BE2C (cell line): Measurements from ENCODE around the gene OR4F15.

ENCODE experiments used
- DNase-seq: peaks from one replicate; pipeline ENCODE4 v3.0.0-alpha.2; 2020
- H3K27me3 ChIP-seq: fragments of 250-450 bp; sonication (Bioruptor Pico); 2 replicates; pipeline ENCODE4 v1.5.1; 2020; ENCODE audit warnings: mild to moderate bottlenecking
- H3K36me3 ChIP-seq: fragments of 250-450 bp; sonication (Bioruptor Pico); 2 replicates; pipeline ENCODE4 v1.5.1; 2020; ENCODE audit warnings: mild to moderate bottlenecking
- H3K4me1 ChIP-seq: fragments of 250-450 bp; sonication (Bioruptor Pico); 2 replicates; pipeline ENCODE4 v1.5.1; 2020
- H3K4me3 ChIP-seq: 2 replicates; pipeline ENCODE4 v1.5.1; 2011; ENCODE audit warnings: low read depth, low read length
- H3K9me3 ChIP-seq: fragments of 250-450 bp; sonication (Bioruptor Pico); 2 replicates; pipeline ENCODE4 v1.5.1; 2020
- TF ChIP-seq, protein P1 (sequence below): IDR thresholded peaks from 2 replicates; pipeline ENCODE4 v1.5.1; 2012; ENCODE audit warnings: mild to moderate bottlenecking, low read depth, low read length

The OR4F15 gene

DNA sequence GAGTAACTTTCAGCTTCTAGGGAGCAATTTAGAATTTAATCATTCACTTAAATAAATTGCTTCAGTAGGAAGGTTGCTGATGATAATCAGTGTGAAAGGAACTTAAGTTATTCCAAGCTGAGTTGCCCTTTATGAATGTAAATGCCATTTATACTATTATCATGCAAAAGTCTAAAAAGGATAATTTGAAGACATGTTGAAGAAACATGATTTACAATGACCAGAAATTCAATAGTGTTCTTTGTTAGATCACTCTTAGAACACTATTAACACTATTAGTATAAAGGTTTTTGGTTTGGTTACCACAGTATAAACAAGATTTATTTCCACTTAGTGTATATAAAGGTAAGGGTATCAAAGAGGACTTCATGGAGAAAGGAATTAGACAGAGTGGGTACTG, 7.1 kb upstream of the OR4F15 start:
- Histone ChIP-seq H3K4me3 (no peak overlapping the region), H3K36me3 (no peaks in the 10 kb centered on the region), H3K9me3 (no peaks in the 10 kb centered on the region), H3K4me1 (no peaks in the 10 kb centered on the region), H3K27me3 (peaks cover 17% of the 10 kb centered on the region)
- TF ChIP-seq, protein P1, sequence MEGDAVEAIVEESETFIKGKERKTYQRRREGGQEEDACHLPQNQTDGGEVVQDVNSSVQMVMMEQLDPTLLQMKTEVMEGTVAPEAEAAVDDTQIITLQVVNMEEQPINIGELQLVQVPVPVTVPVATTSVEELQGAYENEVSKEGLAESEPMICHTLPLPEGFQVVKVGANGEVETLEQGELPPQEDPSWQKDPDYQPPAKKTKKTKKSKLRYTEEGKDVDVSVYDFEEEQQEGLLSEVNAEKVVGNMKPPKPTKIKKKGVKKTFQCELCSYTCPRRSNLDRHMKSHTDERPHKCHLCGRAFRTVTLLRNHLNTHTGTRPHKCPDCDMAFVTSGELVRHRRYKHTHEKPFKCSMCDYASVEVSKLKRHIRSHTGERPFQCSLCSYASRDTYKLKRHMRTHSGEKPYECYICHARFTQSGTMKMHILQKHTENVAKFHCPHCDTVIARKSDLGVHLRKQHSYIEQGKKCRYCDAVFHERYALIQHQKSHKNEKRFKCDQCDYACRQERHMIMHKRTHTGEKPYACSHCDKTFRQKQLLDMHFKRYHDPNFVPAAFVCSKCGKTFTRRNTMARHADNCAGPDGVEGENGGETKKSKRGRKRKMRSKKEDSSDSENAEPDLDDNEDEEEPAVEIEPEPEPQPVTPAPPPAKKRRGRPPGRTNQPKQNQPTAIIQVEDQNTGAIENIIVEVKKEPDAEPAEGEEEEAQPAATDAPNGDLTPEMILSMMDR, result no peak
- DNase-seq, result no peak

GRCh38 chr15:101805605-101806345, 6.2 kb upstream of the OR4F15 start:
- no peaks in the 10 kb centered on the region for H3K36me3 ChIP-seq
- no peaks in the 10 kb centered on the region for H3K9me3 ChIP-seq
- H3K27me3 ChIP-seq, result peaks cover 13% of the 10 kb centered on the region; the same call in 1 of the 2 replicates
- no peaks in the 10 kb centered on the region for H3K4me1 ChIP-seq
- no peak for DNase-seq
- no peak overlapping the region for H3K4me3 ChIP-seq
- TF ChIP-seq, protein P1, result no peak

DNA sequence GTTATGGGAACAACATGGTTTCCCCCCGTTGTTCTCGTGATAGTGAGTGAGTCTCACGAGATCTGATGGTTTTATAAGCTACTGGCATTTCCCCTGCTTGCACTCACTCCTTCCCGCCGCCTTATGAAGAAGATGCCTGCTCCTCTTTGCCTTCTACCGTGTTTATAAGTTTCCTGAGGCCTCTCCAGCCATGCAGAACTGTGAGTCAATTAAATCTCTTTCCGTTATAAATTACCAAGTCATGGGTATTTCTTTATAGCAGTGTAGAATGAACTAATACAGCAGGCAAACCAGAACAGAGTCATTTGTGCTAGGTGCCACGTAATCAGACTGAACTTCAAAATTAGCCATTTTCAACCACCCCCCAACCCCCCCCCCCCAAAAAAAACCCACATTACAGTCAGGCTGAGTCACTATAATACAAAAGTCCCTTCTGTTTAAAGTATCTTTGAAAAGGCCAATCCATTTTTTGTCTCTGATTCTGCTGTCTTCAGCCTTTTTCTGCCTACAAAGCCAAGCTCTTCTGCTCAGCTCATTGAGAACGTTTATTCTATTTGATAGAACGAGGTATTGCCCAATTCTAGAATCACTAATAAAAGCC, 4.6 kb upstream of the OR4F15 start:
- Histone ChIP-seq H3K9me3 (no peaks in the 10 kb centered on the region), H3K4me3 (no peak overlapping the region), H3K4me1 (no peaks in the 10 kb centered on the region), H3K27me3 (no peaks in the 10 kb centered on the region), H3K36me3 (no peaks in the 10 kb centered on the region)
- TF ChIP-seq, protein P1, result no peak
- no peak for DNase-seq

- TF ChIP-seq, protein P1, result no peak
- Histone ChIP-seq H3K9me3 (no peaks in the 10 kb centered on the region), H3K27me3 (no peaks in the 10 kb centered on the region), H3K36me3 (no peaks in the 10 kb centered on the region), H3K4me3 (no peak overlapping the region), H3K4me1 (no peaks in the 10 kb centered on the region)
- DNase-seq, result no peak
Measured at GRCh38 chr15:101808201-101808600, 3.8 kb upstream of the OR4F15 start.

DNA sequence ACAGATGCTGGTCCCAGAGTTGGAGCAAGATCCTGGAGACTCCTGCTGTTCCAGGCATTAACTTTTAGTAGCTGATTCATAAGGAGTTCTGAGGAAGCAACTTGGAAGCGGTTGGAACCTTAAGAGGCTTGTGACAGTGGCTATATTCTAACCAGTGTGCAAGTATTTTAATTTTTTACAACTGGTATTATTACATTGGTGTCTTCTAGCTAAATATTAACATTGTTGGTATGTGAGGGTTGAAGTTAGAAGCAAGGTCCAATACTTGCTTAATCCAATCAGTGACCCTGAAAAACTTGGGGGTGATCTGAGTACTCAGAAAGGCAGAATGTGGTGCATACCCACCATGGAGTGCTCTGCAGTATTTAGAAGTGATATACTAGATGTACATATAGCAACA, 1.5 kb upstream of the OR4F15 start:
- Histone ChIP-seq H3K9me3 (no peaks in the 10 kb centered on the region), H3K27me3 (peaks cover 7% of the 10 kb centered on the region), H3K4me3 (no peak overlapping the region), H3K36me3 (no peaks in the 10 kb centered on the region), H3K4me1 (no peaks in the 10 kb centered on the region)
- DNase-seq, result no peak
- TF ChIP-seq, protein P1, result no peak

DNA sequence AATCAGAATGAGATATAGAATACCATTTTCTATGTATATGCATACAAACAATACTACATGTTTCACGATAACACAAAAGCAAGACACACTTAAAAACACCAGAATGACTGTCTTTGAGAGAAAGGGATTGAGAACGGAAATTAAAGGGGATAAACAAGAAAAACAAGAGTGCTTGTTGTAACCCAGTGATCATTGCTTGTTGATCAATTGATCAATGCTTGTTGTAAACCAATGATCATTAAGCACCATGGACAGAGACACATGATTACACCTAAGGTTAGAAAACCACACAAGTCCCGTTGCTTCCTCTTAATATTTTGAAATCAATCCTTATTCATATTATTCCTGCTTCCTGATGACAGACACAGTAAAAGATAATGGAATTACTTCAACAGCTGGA, 1.1 kb upstream of the OR4F15 start:
- Histone ChIP-seq H3K9me3 (no peaks in the 10 kb centered on the region), H3K4me3 (no peak overlapping the region), H3K4me1 (no peaks in the 10 kb centered on the region), H3K36me3 (no peaks in the 10 kb centered on the region), H3K27me3 (peaks cover 9% of the 10 kb centered on the region)
- DNase-seq, result no peak
- TF ChIP-seq, protein P1, result no peak
